ENCODE results near the gene BRIX1. TPM values are rescaled to one million over a fixed set of nuclear protein-coding genes. Genes with fewer than 3 reads are reported as not detected.

Gene BRIX1
- total RNA-seq, 1 experiment from 2014 or later: 77.0 TPM

DNA sequence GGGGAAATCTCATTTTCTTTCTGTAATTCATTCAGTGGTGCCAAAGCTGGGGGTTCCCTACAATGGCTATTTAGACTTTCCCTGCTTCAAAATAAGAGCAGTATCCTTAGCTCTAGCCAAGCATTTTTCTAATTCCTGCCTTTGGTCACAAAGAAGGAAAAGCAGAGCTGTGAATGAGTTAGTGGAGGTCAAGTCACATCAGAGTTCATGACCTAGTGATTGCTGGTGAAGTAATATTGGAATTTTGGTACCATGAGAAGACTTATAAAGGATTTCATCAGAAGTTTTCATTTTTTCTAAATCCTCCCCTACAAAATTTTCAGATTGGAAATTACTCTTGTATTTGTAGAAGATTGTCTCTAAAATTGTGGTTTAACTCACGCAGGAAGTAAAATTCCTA lies 41.8 kb downstream of the BRIX1 start:
- H3K27me3 ChIP-seq (ENCODE audit: insufficient read depth, low read length): no peaks in the 10 kb centered on the region
- no peak overlapping the region for H3K4me3 Mint-ChIP-seq
- peaks cover 0 to 2% of the 10 kb centered on the region in 2 experiments; a peak in 1 of 4 replicates for H3K4me1 Mint-ChIP-seq
- no peak for DNase-seq
- H3K23me2 ChIP-seq (ENCODE audit: insufficient read length, low read depth, low read length, poor library complexity, severe bottlenecking): no peaks in the 10 kb centered on the region
- no peak overlapping the region for H3K4me2 ChIP-seq (ENCODE audit: insufficient read depth, insufficient read length, low read length)
- H3K36me3 Mint-ChIP-seq (ENCODE audit: insufficient read depth in 1 of 3, low read depth in 3 of 3): peaks cover 6 to 31% (median 19%) of the 10 kb centered on the region in 3 experiments; a peak in 5 of 7 replicates
- no peak overlapping the region for H4K8ac ChIP-seq (replicated peaks; ENCODE audit: insufficient read length, low read depth, low read length)
- H2BK120ac ChIP-seq (ENCODE audit: low read depth, low read length, poor library complexity, severe bottlenecking): no peak overlapping the region
- H3K23ac ChIP-seq (ENCODE audit: insufficient read length, low read depth, low read length): no peak overlapping the region
- no peak overlapping the region for H3K4ac ChIP-seq (ENCODE audit: low read depth, low read length)
- H3K27me3 Mint-ChIP-seq (ENCODE audit: low read depth): no peaks in the 10 kb centered on the region
- H3K79me2 ChIP-seq (ENCODE audit: insufficient read depth, low read length): no peaks in the 10 kb centered on the region
- TF ChIP-seq CTCF (conservative IDR thresholded peaks at IDR 0.05): no peak
- no peak overlapping the region for H4K91ac ChIP-seq (ENCODE audit: insufficient read length, low read depth, low read length)
- no peak overlapping the region for H3K27ac ChIP-seq (ENCODE audit: insufficient read length, low read depth, low read length)
- no peak overlapping the region for H3K56ac ChIP-seq (ENCODE audit: insufficient read length, low read depth, low read length)
- no peak overlapping the region for H3K18ac ChIP-seq (ENCODE audit: insufficient read length, low read depth, low read length)
- H3T11ph ChIP-seq (ENCODE audit: low read length): no peak overlapping the region
- no peak overlapping the region; a peak in 1 of 7 replicates for H3K27ac Mint-ChIP-seq
- no peaks in the 10 kb centered on the region for H3K9me3 ChIP-seq (ENCODE audit: control insufficient read depth, low read depth, low read length)
- no peaks in the 10 kb centered on the region for H3K79me1 ChIP-seq (ENCODE audit: insufficient read depth, low read depth, low read length, poor library complexity, severe bottlenecking)
- H2BK5ac ChIP-seq (ENCODE audit: insufficient read length, low read length): no peak overlapping the region
- no peaks in the 10 kb centered on the region for H3K9me3 Mint-ChIP-seq
- H3K4me1 ChIP-seq (ENCODE audit: insufficient read depth, low read length): no peaks in the 10 kb centered on the region
- H4K5ac ChIP-seq (ENCODE audit: insufficient read length, low read depth, low read length): no peak overlapping the region
- no peak overlapping the region for H2AK5ac ChIP-seq (ENCODE audit: insufficient read length, low read length)
- H2BK20ac ChIP-seq (ENCODE audit: low read depth, low read length, poor library complexity, severe bottlenecking): no peak overlapping the region
- H4K20me1 ChIP-seq (ENCODE audit: control insufficient read depth, insufficient read depth, insufficient read length): no peaks in the 10 kb centered on the region
- H3K14ac ChIP-seq (ENCODE audit: insufficient read depth, low read length): no peak overlapping the region
- no peak overlapping the region for H3K9ac ChIP-seq (ENCODE audit: extremely low read depth, insufficient read length, low read length)
- WGBS (ENCODE audit: extremely low coverage, insufficient read length, low lambda C conversion rate): no CpG with 5 or more reads among the region's 1 CpG
- no peak overlapping the region for H2BK15ac ChIP-seq (ENCODE audit: low read depth, low read length)
- no peak overlapping the region for H2BK12ac ChIP-seq (ENCODE audit: insufficient read length, low read depth, low read length)
- H2AFZ ChIP-seq (ENCODE audit: low read length): no peak overlapping the region
